GM23248 (cell line): ENCODE results near the gene MAPK11. TPM values are rescaled to one million over a fixed set of nuclear protein-coding genes. Genes with fewer than 3 reads are reported as not detected.

Source experiments
- DNase-seq: peaks from one replicate; pipeline ENCODE4 v3.0.0-alpha.2; 2015
- H2AFZ ChIP-seq: fragments of 200-600 bp; sonication (generic); 2 replicates; pipeline ENCODE4 v1.6.1; 2016; ENCODE audit warnings: antibody characterized with exemption
- H3F3A ChIP-seq: fragments of 200-600 bp; sonication (generic); 2 replicates; pipeline ENCODE4 v1.6.1; 2016; ENCODE audit warnings: mild to moderate bottlenecking, antibody characterized with exemption, mixed run types; ENCODE audit not compliant: insufficient read depth
- H3K27ac ChIP-seq: fragments of 200-600 bp; sonication (generic); 2 replicates; pipeline ENCODE4 v1.5.1; 2016; ENCODE audit warnings: mild to moderate bottlenecking
- H3K27me3 ChIP-seq: fragments of 200-600 bp; sonication (generic); replicated peaks from 2 replicates; pipeline ENCODE4 v1.6.1; 2016; ENCODE audit warnings: mild to moderate bottlenecking; ENCODE audit not compliant: insufficient read depth
- H3K36me3 ChIP-seq: fragments of 200-600 bp; sonication (generic); 2 replicates; pipeline ENCODE4 v1.6.1; 2016; ENCODE audit warnings: low read depth, mild to moderate bottlenecking
- H3K4me1 ChIP-seq: fragments of 200-600 bp; sonication (generic); 2 replicates; pipeline ENCODE4 v1.6.1; 2016; ENCODE audit warnings: mild to moderate bottlenecking; ENCODE audit not compliant: insufficient read depth
- H3K4me2 ChIP-seq: fragments of 200-600 bp; sonication (generic); one replicate; pipeline ENCODE4 v1.6.1; 2016; ENCODE audit warnings: mild to moderate bottlenecking; ENCODE audit not compliant: unreplicated experiment
- H3K4me3 ChIP-seq: fragments of 200-600 bp; sonication (generic); 2 replicates; pipeline ENCODE4 v1.5.1; 2016; ENCODE audit warnings: mild to moderate bottlenecking
- H3K79me2 ChIP-seq: fragments of 200-600 bp; sonication (generic); 2 replicates; pipeline ENCODE4 v1.6.1; 2016; ENCODE audit warnings: mild to moderate bottlenecking; ENCODE audit not compliant: insufficient read depth
- H3K9ac ChIP-seq: fragments of 200-600 bp; sonication (generic); 2 replicates; pipeline ENCODE4 v1.6.1; 2016; ENCODE audit warnings: mild to moderate bottlenecking
- H3K9me2 ChIP-seq: fragments of 200-600 bp; sonication (generic); 2 replicates; pipeline ENCODE4 v1.6.1; 2016; ENCODE audit warnings: mixed run types, mild to moderate bottlenecking, moderate library complexity; ENCODE audit not compliant: insufficient read depth
- H3K9me3 ChIP-seq: fragments of 200-600 bp; sonication (generic); one replicate; pipeline ENCODE4 v1.6.1; 2017; ENCODE audit warnings: low read depth
- H4K20me1 ChIP-seq: fragments of 200-600 bp; sonication (generic); 2 replicates; pipeline ENCODE4 v1.6.0; 2016; ENCODE audit not compliant: insufficient read depth
- EZH2 ChIP-seq: fragments of 200-600 bp; sonication (generic); IDR thresholded peaks from 2 replicates; pipeline ENCODE4 v1.6.1; 2018; ENCODE audit warnings: antibody characterized with exemption, mild to moderate bottlenecking; ENCODE audit not compliant: insufficient read depth, poor library complexity, severe bottlenecking
- EZH2phosphoT487 ChIP-seq: fragments of 200-600 bp; sonication (generic); IDR thresholded peaks from 2 replicates; pipeline ENCODE4 v1.6.1; 2018; ENCODE audit warnings: antibody characterized with exemption, moderate library complexity, mild to moderate bottlenecking, low read depth; ENCODE audit not compliant: insufficient read depth
- WGBS, 2 experiments: methylation state at CpG; one replicate each; pipeline ENCODE4 v1.1.6; 2015 to 2017; ENCODE audit warnings: low lambda C conversion rate in 2 of 2, low coverage in 1 of 2; ENCODE audit errors: missing lambda C conversion rate in 2 of 2; 5-methylcytosine and 5-hydroxymethylcytosine counted together
- in situ Hi-C: fragments of 300-500 bp; cut with MboI; formaldehyde crosslinking; loops from 2 replicates; pipeline ENCODE4 v1.15.0; 2020
- polyA plus RNA-seq: library from polyadenylated mRNA; unstranded; fragments of >200 nt; fragmentation: Nextera tagmentation; extraction: Ambion mirVana; gene quantifications from 2 replicates; pipeline ENCODE4 v1.2.1, GENCODE V29; 2016
- total RNA-seq: library from RNA; depleted of rRNA; stranded (reverse); fragments of >200 nt; shearing (Covaris generic); gene quantifications from 2 replicates; pipeline ENCODE4 v1.2.3, GENCODE V29; 2014

Gene MAPK11
- total and polyA plus RNA-seq, 2 experiments from 2014 or later = 1.2 to 9.8 TPM

GRCh38 chr22:50302041-50302541, 31.9 kb upstream of the MAPK11 start:
- WGBS, 2 experiments = 59 to 69% methylated on average over 7 to 9 of the region's 9 CpGs
- Histone ChIP-seq H3K27ac (peak overlapping the region; percentile 89), H2AFZ (no peak overlapping the region), H3K9ac (peak overlapping the region; percentile 94), H3K36me3 (no peaks in the 10 kb centered on the region), H3K27me3 (no peaks in the 10 kb centered on the region), H3K9me2 (no peaks in the 10 kb centered on the region), H3K4me3 (no peak overlapping the region), H4K20me1 (no peaks in the 10 kb centered on the region; the same call in 1 of the 2 replicates), H3K4me2 (peak overlapping the region; percentile 11), H3K9me3 (no peaks in the 10 kb centered on the region), H3F3A (no peaks in the 10 kb centered on the region; the same call in 1 of the 2 replicates), H3K4me1 (peaks cover 43% of the 10 kb centered on the region), H3K79me2 (peaks cover 97% of the 10 kb centered on the region)
- TF ChIP-seq EZH2 = no peak
- no peak for TF ChIP-seq EZH2phosphoT487
- peak; percentile 78 for DNase-seq
- in situ Hi-C loops = no loop called here

GRCh38 chr22:50301581-50301991, 31.4 kb upstream of the MAPK11 start:
- no peaks in the 10 kb centered on the region for H3K9me2 ChIP-seq
- DNase-seq = no peak
- peaks cover 98% of the 10 kb centered on the region for H3K79me2 ChIP-seq
- in situ Hi-C loops = no loop called here
- no peaks in the 10 kb centered on the region for H3K27me3 ChIP-seq
- no peaks in the 10 kb centered on the region for H3K9me3 ChIP-seq
- no peak overlapping the region for H3K4me3 ChIP-seq
- no peaks in the 10 kb centered on the region for H3K36me3 ChIP-seq
- H3K4me2 ChIP-seq = peak overlapping the region; percentile 11
- H2AFZ ChIP-seq = no peak overlapping the region
- WGBS, 2 experiments = 67 to 80% methylated on average over 12 to 17 of the region's 17 CpGs
- H3K27ac ChIP-seq = peak overlapping the region; percentile 89
- TF ChIP-seq EZH2 (no peak), EZH2phosphoT487 (no peak)
- H3K4me1 ChIP-seq = peaks cover 43% of the 10 kb centered on the region
- no peaks in the 10 kb centered on the region; the same call in 1 of the 2 replicates for H4K20me1 ChIP-seq
- H3K9ac ChIP-seq = peak overlapping the region; percentile 94
- no peaks in the 10 kb centered on the region; the same call in 1 of the 2 replicates for H3F3A ChIP-seq

GRCh38 chr22:50300620-50301257, 30.6 kb upstream of the MAPK11 start:
- Histone ChIP-seq H3K9me2 (no peaks in the 10 kb centered on the region), H3K4me3 (peak overlapping the region; percentile 60), H4K20me1 (no peaks in the 10 kb centered on the region; the same call in 1 of the 2 replicates), H3K27ac (no peak overlapping the region), H3K4me1 (peaks cover 43% of the 10 kb centered on the region), H3F3A (peaks cover 4% of the 10 kb centered on the region), H3K79me2 (peaks cover 99% of the 10 kb centered on the region), H3K36me3 (no peaks in the 10 kb centered on the region), H3K27me3 (no peaks in the 10 kb centered on the region), H3K9ac (no peak overlapping the region), H2AFZ (no peak overlapping the region), H3K4me2 (peak overlapping the region; percentile 51), H3K9me3 (no peaks in the 10 kb centered on the region)
- in situ Hi-C loops = no loop called here
- DNase-seq = no peak
- 67 to 78% methylated on average over 13 to 14 of the region's 14 CpGs for WGBS, 2 experiments
- no peak for TF ChIP-seq EZH2phosphoT487
- no peak for TF ChIP-seq EZH2

GRCh38 chr22:50299785-50300619, 29.8 kb upstream of the MAPK11 start:
- Histone ChIP-seq H3K79me2 (peaks cover 99% of the 10 kb centered on the region), H3K27me3 (no peaks in the 10 kb centered on the region), H3K4me2 (peak overlapping the region; percentile 51), H3K9me3 (no peaks in the 10 kb centered on the region), H3K36me3 (no peaks in the 10 kb centered on the region), H4K20me1 (no peaks in the 10 kb centered on the region; the same call in 1 of the 2 replicates), H2AFZ (no peak overlapping the region), H3K4me3 (peak overlapping the region; percentile 60), H3K4me1 (peaks cover 36% of the 10 kb centered on the region), H3K9me2 (no peaks in the 10 kb centered on the region), H3K27ac (peak overlapping the region; percentile 33), H3F3A (peaks cover 9% of the 10 kb centered on the region), H3K9ac (peak overlapping the region; percentile 62)
- WGBS, 2 experiments = 4 to 10% methylated on average over 25 to 44 of the region's 93 CpGs
- no peak for TF ChIP-seq EZH2
- in situ Hi-C loops = no loop called here
- peak; percentile 43 for DNase-seq
